K562 (cell line): ENCODE results near the gene TMEM63A. TPM values are rescaled to one million over a fixed set of nuclear protein-coding genes. Genes with fewer than 3 reads are reported as not detected.

Source experiments
- ATF1 ChIP-seq, 2 experiments: fragments of 450-650 bp in 1 of 2; IDR thresholded peaks; 2 replicates each; pipeline ENCODE4 v1.6.1; 2016; ENCODE audit warnings: missing compliant biosample characterization in 1 of 2, missing genetic modification characterization in 1 of 2
- CREM ChIP-seq: IDR thresholded peaks from 2 replicates; pipeline ENCODE4 v1.6.1; 2014; ENCODE audit warnings: antibody characterized with exemption, low read depth
- FOXA3 ChIP-seq, 2 experiments: fragments of 450-650 bp in 1 of 2; sonication (generic) in 1 of 2; formaldehyde crosslinking; IDR thresholded peaks in 1 of 2; conservative IDR thresholded peaks in 1 of 2; 2 replicates each; pipeline versions ENCODE4 v1.4.0 to v1.8.0; 2020 to 2022; ENCODE audit warnings: mild to moderate bottlenecking in 2 of 2, missing genetic modification reagents in 1 of 2
- FUS ChIP-seq: fragments of 200-400 bp; formaldehyde crosslinking; optimal IDR thresholded peaks from 2 replicates; pipeline ENCODE3; 2017; ENCODE audit warnings: low read depth, low read length
- HEY1 ChIP-seq: fragments of 250-450 bp; sonication (Bioruptor Pico); IDR thresholded peaks from 2 replicates; pipeline ENCODE4 v1.5.0; 2020; ENCODE audit warnings: mild to moderate bottlenecking, moderate library complexity, borderline replicate concordance
- JUN ChIP-seq, 2 experiments: sonication (generic) in 1 of 2; formaldehyde crosslinking in 1 of 2; IDR thresholded peaks; 2 replicates each; pipeline versions ENCODE4 v1.6.1 to v1.8.0; 2012 to 2022; ENCODE audit warnings: borderline replicate concordance in 2 of 2, mild to moderate bottlenecking in 2 of 2, improper control_type of control experiment in 1 of 2, low read depth in 1 of 2, low read length in 1 of 2, missing genetic modification reagents in 1 of 2
- MAZ ChIP-seq, 2 experiments: fragments of 450-650 bp in 1 of 2; sonication (generic) in 1 of 2; formaldehyde crosslinking; IDR thresholded peaks in 1 of 2; conservative IDR thresholded peaks in 1 of 2; 2 replicates each; pipeline versions ENCODE4 v1.4.0 to v1.5.0; 2020; ENCODE audit warnings: mild to moderate bottlenecking in 1 of 2, missing genetic modification reagents in 1 of 2
- MBD2 ChIP-seq: sonication (generic); IDR thresholded peaks from 2 replicates; pipeline ENCODE4 v1.6.1; 2016; ENCODE audit warnings: low read depth, borderline replicate concordance
- MCM7 ChIP-seq, 2 experiments: fragments of 450-650 bp; IDR thresholded peaks; 2 replicates each; pipeline ENCODE4 v1.6.1; 2016 to 2018
- NR1H2 ChIP-seq: sonication (generic); formaldehyde crosslinking; IDR thresholded peaks from 2 replicates; pipeline ENCODE4 v1.4.0; 2020; ENCODE audit warnings: mild to moderate bottlenecking, missing genetic modification reagents
- POLR2AphosphoS2 ChIP-seq: IDR thresholded peaks from 2 replicates; pipeline ENCODE4 v1.6.1; 2012; ENCODE audit warnings: low read length, improper control_type of control experiment
- PRMT5 ChIP-seq: sonication (generic); formaldehyde crosslinking; IDR thresholded peaks from 2 replicates; pipeline ENCODE4 v1.5.0; 2020; ENCODE audit warnings: missing genetic modification reagents
- RBM14 ChIP-seq: fragments of 200-400 bp; formaldehyde crosslinking; IDR thresholded peaks from 2 replicates; pipeline ENCODE4 v1.6.1; 2018; ENCODE audit warnings: low read depth, mild to moderate bottlenecking, low read length, moderate library complexity, borderline replicate concordance; ENCODE audit not compliant: insufficient read depth
- SNAPC5 ChIP-seq: fragments of 250-450 bp; sonication (Bioruptor Pico); IDR thresholded peaks from 2 replicates; pipeline ENCODE4 v1.8.0; 2021; ENCODE audit warnings: moderate library complexity, mild to moderate bottlenecking, inconsistent platforms
- TAF7 ChIP-seq: fragments of 450-650 bp; IDR thresholded peaks from 2 replicates; pipeline ENCODE4 v1.6.1; 2016; ENCODE audit warnings: missing genetic modification characterization, missing compliant biosample characterization
- TEAD4 ChIP-seq, 2 experiments: sonication (generic) in 1 of 2; formaldehyde crosslinking in 1 of 2; IDR thresholded peaks; 2 replicates each; pipeline versions ENCODE4 v1.6.1 to v1.8.0; 2012 to 2022; ENCODE audit warnings: borderline replicate concordance in 1 of 2, inconsistent platforms in 1 of 2, low read length in 1 of 2, mild to moderate bottlenecking in 1 of 2, missing genetic modification reagents in 1 of 2
- THRAP3 ChIP-seq: fragments of 450-650 bp; IDR thresholded peaks from 2 replicates; pipeline ENCODE4 v1.6.1; 2016; ENCODE audit warnings: mild to moderate bottlenecking, inconsistent platforms, borderline replicate concordance
- ZNF280B ChIP-seq: fragments of 250-450 bp; sonication (Bioruptor Pico); IDR thresholded peaks from 2 replicates; pipeline ENCODE4 v1.5.1; 2021; ENCODE audit warnings: mild to moderate bottlenecking
- ZNF518B ChIP-seq: fragments of 250-450 bp; sonication (Bioruptor Pico); IDR thresholded peaks from 2 replicates; pipeline ENCODE4 v1.5.0; 2021; ENCODE audit warnings: mild to moderate bottlenecking, moderate library complexity
- polyA plus RNA-seq, 8 experiments: library from polyadenylated mRNA; depleted of rRNA in 4 of 8; stranded (reverse) in 5 of 8; unstranded in 3 of 8; fragments of >200 nt; fragmentation: Nextera tagmentation in 2 of 8; fragmentation: Illumina TruSeq in 1 of 8; extraction: Ambion mirVana in 2 of 8; extraction: Trizol in 1 of 8; gene quantifications; 2 replicates each; pipeline versions ENCODE4 v1.2.1 to v1.2.3, GENCODE V29; 2011 to 2014; ENCODE audit warnings: inconsistent platforms in 1 of 8, missing spikeins in 1 of 8
- total RNA-seq, 7 experiments: library from RNA; depleted of rRNA in 6 of 7; stranded (reverse); fragments of >200 nt in 6 of 7; fragmentation: Illumina TruSeq in 2 of 7; extraction: Trizol in 2 of 7; gene quantifications; 2 replicates each; pipeline versions ENCODE4 v1.2.1 to v1.2.3, GENCODE V29; 2011 to 2021; ENCODE audit warnings: low replicate concordance in 1 of 7

TMEM63A gene
- total and polyA plus RNA-seq, 9 of the 15 experiments (the other 6 are each of a cell fraction or from before 2014, with no cell fraction given): 2.0 to 54.6 (median 17.5) TPM

GRCh38 chr1:225881959-225882693, at the start of gene TMEM63A (continued):
- no peak for TF ChIP-seq ZNF518B (CRISPR knock-in tag)
- no peak for TF ChIP-seq FUS
- TF ChIP-seq JUN (IDR thresholded peaks at IDR 0.05; ENCODE audit: borderline replicate concordance, low read depth, low read length): no peak
- TF ChIP-seq JUN (CRISPR knock-in tag; IDR thresholded peaks at IDR 0.05; ENCODE audit: borderline replicate concordance): peak; percentile 93; the same call in 1 of the 2 replicates
- no peak for TF ChIP-seq ZNF280B (CRISPR knock-in tag)
- no peak for TF ChIP-seq SNAPC5 (CRISPR knock-in tag)
- TF ChIP-seq MBD2: peak; percentile 8; the same call in 1 of the 2 replicates
- no peak for TF ChIP-seq RBM14
- TF ChIP-seq PRMT5 (CRISPR knock-in tag): peak; percentile 73; the same call in 1 of the 2 replicates
- TF ChIP-seq MAZ (CRISPR knock-in tag; conservative IDR thresholded peaks at IDR 0.05 in 1 of 2, IDR thresholded peaks at IDR 0.05 in 1 of 2): peak; percentile 33 to 37; a peak in 2 of 4 replicates
- TF ChIP-seq POLR2AphosphoS2: no peak
- no peak for TF ChIP-seq MCM7 (IDR thresholded peaks at IDR 0.05)
- peak; percentile 74 for TF ChIP-seq CREM
- TF ChIP-seq HEY1 (CRISPR knock-in tag): no peak
- no peak for TF ChIP-seq NR1H2
- no peak for TF ChIP-seq TEAD4 (IDR thresholded peaks at IDR 0.05; ENCODE audit: low read length)
- 0 out of 2 replicates have a peak, but pooled peaks have one; percentile 56 for TF ChIP-seq TEAD4 (CRISPR knock-in tag; IDR thresholded peaks at IDR 0.05; ENCODE audit: borderline replicate concordance)
- TF ChIP-seq THRAP3: no peak
- TF ChIP-seq FOXA3 (CRISPR knock-in tag; conservative IDR thresholded peaks at IDR 0.05 in 1 of 2, IDR thresholded peaks at IDR 0.05 in 1 of 2): peak in 1 of 2 experiments; percentile 64; a peak in 1 of 4 replicates
- TF ChIP-seq TAF7 (tag): no peak
- TF ChIP-seq ATF1 (CRISPR knock-in tag; IDR thresholded peaks at IDR 0.05): no peak
- TF ChIP-seq ATF1 (tag; IDR thresholded peaks at IDR 0.05): peak; percentile 54
